ENCODE measurements around the gene BMP2. TPM values are rescaled to one million over a fixed set of nuclear protein-coding genes. Genes with fewer than 3 reads are reported as not detected.

The BMP2 gene
- total RNA-seq, 1 donor from 2014 or later = 0.58 TPM

DNA sequence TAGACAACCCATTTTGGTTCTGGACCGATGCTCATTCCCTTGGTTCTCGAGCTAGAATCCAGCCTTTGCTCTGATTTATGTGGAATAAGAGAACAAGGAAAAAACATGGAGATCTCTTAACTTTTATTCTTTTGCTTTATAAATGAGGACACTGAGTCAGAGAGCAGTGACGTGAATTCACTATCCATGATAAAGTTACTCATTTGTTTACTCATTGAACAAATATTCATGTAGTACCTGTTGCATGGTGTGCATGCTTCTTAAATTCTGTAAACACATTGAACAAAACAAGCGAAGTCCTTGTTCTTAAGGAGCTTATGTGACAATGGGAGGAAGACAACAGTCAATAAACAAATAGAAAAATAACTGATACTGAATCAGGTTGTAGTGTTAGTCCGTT lies 56.9 kb downstream of the BMP2 start:
- H3K4me1 Mint-ChIP-seq = no peaks in the 10 kb centered on the region
- H3K4me3 Mint-ChIP-seq = no peak overlapping the region
- no peak for DNase-seq (ENCODE audit: low read depth, low spot score)
- TF ChIP-seq, protein P1, sequence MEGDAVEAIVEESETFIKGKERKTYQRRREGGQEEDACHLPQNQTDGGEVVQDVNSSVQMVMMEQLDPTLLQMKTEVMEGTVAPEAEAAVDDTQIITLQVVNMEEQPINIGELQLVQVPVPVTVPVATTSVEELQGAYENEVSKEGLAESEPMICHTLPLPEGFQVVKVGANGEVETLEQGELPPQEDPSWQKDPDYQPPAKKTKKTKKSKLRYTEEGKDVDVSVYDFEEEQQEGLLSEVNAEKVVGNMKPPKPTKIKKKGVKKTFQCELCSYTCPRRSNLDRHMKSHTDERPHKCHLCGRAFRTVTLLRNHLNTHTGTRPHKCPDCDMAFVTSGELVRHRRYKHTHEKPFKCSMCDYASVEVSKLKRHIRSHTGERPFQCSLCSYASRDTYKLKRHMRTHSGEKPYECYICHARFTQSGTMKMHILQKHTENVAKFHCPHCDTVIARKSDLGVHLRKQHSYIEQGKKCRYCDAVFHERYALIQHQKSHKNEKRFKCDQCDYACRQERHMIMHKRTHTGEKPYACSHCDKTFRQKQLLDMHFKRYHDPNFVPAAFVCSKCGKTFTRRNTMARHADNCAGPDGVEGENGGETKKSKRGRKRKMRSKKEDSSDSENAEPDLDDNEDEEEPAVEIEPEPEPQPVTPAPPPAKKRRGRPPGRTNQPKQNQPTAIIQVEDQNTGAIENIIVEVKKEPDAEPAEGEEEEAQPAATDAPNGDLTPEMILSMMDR (conservative IDR thresholded peaks at IDR 0.05) = no peak
- no peaks in the 10 kb centered on the region for H3K27me3 Mint-ChIP-seq (ENCODE audit: low read depth)
- H3K36me3 Mint-ChIP-seq (ENCODE audit: low read depth) = no peaks in the 10 kb centered on the region
- no peak overlapping the region for H3K27ac Mint-ChIP-seq (ENCODE audit: unreplicated experiment)
- H3K9me3 Mint-ChIP-seq = no peaks in the 10 kb centered on the region

DNA sequence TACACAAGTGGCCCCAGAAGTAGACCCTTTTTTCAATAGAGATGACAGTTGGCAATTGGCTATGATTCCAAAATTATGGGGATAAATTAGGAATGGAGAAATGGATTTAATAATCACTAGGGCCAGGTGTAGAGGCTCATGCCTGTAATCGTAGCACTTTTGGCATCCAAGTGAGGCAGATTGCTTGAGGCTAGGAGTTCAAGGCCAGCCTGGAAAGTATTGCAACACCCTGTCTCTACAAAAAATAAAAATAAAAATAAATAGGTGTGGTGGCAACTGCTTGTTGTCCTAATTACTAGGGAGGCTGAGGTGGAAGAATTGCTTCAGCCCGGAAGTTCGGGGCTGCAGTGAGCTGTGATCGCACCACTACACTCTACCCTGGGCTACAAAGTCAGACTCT lies 60.0 kb downstream of the BMP2 start:
- Mint-ChIP-seq H3K27ac (ENCODE audit: unreplicated experiment) (no peak overlapping the region), H3K36me3 (ENCODE audit: low read depth) (no peaks in the 10 kb centered on the region)

DNA sequence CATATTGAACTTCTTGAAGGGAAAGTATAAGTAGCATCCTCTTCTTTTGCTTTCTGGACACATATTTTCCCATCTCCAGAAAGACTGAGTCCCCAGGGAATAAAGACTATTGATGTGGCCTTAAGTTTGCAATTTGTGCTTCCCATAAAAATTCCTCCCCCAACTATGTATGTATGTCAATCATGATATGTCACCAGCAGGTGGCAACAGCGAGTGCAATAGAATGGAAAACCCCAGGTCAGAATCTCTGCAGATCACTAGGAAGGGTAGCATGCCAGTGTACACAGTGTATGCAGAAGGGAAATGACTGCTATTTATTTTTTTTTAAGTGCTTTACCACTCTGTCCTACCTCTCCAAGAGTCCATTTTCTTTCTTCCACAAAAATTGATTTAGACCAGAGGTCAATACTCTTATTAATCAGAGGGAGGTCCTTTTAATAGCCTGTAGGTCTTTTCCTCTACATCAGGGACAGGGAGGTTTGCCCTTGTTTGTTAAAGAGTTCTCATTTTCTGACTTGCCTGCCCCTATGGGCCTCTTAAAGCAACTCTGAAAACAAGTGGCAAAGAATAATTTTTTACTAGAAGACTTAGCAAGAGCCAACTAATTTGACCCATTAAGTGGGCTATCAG lies 61.4 kb downstream of the BMP2 start:
- no peaks in the 10 kb centered on the region for H3K4me1 Mint-ChIP-seq
- TF ChIP-seq, protein P1 (conservative IDR thresholded peaks at IDR 0.05) = peak; percentile 85
- no peaks in the 10 kb centered on the region for H3K36me3 Mint-ChIP-seq (ENCODE audit: low read depth)
- H3K9me3 Mint-ChIP-seq = no peaks in the 10 kb centered on the region
- no peak overlapping the region for H3K27ac Mint-ChIP-seq (ENCODE audit: unreplicated experiment)
- no peak overlapping the region for H3K4me3 Mint-ChIP-seq
- peak; percentile 69 for DNase-seq (ENCODE audit: low read depth, low spot score)
- H3K27me3 Mint-ChIP-seq (ENCODE audit: low read depth) = no peaks in the 10 kb centered on the region

More for the DNA sequence above, 60.0 kb downstream of the BMP2 start:
- TF ChIP-seq, protein P1 (conservative IDR thresholded peaks at IDR 0.05) = no peak
- Mint-ChIP-seq H3K4me3 (no peak overlapping the region), H3K9me3 (no peaks in the 10 kb centered on the region), H3K4me1 (no peaks in the 10 kb centered on the region), H3K27me3 (ENCODE audit: low read depth) (no peaks in the 10 kb centered on the region)
- DNase-seq (ENCODE audit: low read depth, low spot score) = no peak

DNA sequence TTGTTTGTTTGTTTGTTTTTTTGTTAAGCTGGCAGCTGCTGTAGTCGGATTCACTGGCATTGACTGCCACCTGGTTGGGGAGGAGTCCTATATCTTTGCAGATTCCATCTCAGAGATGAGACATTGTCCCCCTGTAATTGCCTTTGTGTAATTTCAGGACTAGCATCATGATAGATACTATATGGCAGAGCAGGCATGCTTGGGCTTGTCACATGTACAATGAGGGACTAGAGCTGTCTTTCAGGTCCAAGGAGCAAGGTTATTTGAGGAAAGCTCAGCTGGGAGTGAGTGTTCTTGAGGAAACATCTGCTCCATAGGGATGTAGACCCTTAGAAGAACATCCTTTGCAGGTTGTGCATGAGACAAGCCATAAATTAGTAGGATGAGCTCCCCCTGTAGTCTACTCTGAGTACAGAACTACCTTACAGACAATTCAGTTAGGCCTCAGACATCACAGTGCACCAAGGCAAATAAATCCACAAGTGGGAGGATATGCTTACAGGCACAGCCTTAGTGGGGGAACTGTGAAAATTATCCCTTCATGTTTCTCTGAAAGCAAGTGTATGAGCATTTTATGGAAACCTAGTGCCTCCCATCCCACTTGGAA lies 62.1 kb downstream of the BMP2 start:
- no peak for DNase-seq (ENCODE audit: low read depth, low spot score)

More for the DNA sequence above, 62.1 kb downstream of the BMP2 start:
- Mint-ChIP-seq H3K27ac (ENCODE audit: unreplicated experiment) (no peak overlapping the region), H3K27me3 (ENCODE audit: low read depth) (no peaks in the 10 kb centered on the region), H3K4me3 (no peak overlapping the region), H3K4me1 (no peaks in the 10 kb centered on the region), H3K36me3 (ENCODE audit: low read depth) (no peaks in the 10 kb centered on the region), H3K9me3 (no peaks in the 10 kb centered on the region)
- TF ChIP-seq, protein P1 (conservative IDR thresholded peaks at IDR 0.05) = peak; percentile 33
